Activated T-cell treated with anti-CD3 and anti-CD28 coated beads, Interleukin-2, amount 50 U/mL, for 48 hours (primary cell): ENCODE measurements around the gene TMEM204.
A peak's percentile ranks its signal among the peaks of the same experiment; 100 is the strongest.

Source experiments
- DNase-seq, 2 experiments: peaks; one replicate each; pipeline ENCODE4 v3.0.0-alpha.2; 2020

Gene TMEM204

DNA sequence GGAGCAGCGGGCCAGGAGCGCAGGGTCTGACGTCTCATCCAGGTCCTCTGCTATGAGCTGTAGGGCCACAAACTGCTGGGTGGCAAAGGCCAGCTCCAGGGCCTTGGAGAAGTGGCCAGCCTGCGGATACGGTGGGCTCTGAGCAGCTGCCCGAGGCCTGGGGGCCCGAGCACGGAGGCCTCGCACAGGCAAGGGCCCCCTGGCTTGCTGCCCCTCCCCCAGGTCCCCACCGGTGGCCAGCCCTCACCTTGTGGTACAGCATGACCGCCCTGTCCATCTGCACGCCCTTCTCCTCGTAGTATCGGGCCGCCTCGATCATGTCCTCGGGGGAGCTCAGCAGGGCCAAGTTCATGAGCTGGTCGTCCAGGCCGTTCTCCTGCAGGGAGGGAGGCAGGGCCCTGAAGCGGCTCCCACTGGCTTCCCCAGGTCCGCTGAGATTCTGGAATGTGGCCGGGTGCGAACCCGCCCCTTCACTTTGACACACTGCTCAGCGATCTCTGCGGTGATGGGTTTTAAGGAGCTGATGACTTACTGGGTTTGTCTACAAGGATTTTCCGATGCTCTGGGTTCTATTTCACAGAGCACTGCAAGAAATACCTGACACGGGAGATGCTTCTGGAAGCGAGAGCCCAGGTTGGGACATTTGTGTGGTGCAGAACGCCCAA, 9.8 kb upstream of the TMEM204 start:
- no peak for DNase-seq

DNA sequence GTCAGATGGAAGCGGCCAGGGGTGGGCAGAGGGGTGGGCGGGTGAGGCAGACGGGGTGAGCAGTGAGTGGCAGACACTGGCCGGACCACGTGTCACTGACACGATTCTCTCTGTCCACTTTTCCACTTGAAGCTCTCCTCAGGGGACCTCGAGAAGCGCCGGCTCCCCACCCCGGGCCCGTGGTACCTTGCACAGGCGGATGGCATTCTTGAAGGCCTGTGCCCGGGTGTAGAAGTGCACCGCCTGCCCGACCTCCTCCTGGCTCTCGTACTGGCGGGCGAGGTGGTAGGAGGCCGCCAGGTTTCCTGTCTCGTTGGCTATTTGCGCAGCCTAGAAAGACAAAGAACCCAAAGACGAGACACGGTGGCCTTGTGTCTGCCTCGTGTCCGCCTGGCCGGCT, 9.1 kb upstream of the TMEM204 start:
- DNase-seq = no peak

DNA sequence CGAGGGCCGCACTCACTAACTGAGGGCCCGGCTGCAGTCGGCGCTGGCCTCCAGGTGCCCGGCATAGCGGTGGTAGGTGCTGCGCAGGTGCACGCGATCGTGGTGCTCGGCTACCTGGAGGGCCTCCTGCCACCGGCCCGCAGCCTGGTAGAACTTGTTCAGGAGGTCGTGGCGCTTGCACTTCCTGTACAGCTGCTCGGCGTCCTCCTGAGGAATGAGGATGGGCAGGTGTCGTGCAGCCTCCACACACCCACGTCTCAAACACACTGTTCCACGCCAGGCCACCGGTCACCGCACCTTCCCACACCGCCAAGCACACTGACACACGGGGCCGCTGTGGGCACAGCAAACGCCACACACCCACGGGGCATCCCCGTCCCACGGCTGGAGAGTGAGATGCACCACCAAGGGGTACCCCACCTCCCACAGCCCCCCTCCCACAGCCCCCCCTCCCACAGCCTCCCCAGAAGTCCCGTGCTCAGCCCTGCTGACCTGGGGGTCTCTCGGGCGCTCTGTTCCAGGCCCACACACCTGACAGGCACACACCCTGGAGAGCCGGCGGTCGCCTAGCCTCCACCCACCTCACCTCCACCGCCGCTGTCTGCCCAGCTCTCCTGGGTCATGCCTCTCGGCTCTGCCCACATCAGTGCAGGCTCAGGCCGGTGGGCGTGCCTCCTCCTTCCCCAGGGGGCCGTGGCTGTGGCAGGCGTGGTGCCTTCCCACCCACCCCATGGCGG, 7.4 kb upstream of the TMEM204 start:
- peak in 1 of 2 experiments; percentile 48 for DNase-seq

DNA sequence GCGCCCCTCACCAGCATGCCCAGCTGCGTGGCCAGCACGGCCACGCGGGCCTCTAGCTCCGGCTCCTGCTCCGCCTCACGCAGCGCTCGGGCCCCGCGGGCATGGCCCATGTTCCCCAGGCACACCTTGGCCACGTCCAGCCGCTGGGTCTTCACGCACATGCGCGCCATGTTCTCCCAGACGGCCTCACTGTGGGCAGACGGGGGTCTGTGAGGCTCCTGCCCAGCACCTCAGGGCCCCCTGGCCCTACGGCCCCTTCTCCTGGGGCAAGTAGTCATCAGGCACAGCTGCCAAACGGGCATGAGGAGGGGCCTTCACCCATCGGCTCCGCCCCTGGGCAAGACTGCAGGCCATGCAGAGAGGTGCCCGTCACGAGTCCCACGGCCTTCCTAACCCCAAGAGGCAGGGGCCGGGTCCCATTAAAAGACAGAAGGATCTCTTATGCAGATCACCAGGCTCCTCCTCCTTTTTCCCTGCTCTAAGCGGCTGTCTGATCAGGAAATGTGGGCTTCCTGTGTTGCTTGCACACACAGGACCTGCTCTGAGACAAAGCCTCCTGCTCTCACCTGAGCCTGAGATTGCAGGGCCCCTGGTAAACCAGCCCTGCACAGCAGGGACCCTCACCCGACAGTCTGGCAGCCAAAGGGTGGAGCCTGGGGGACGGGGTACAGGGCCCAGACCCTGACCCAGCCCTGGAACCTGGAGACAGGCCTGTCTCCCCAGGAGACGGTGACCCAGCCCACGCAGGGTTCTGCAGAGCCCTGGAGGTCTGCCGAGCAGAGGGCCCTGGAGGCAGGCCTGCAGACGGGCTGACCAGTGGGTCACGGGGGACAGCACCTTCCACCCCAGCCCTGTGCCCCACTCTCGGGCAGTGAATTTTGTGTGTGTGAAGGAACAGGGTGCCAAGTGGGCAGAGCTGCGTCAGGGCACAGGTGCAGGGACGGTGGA, 6.6 kb upstream of the TMEM204 start:
- DNase-seq = peak in 1 of 2 experiments; percentile 56

DNA sequence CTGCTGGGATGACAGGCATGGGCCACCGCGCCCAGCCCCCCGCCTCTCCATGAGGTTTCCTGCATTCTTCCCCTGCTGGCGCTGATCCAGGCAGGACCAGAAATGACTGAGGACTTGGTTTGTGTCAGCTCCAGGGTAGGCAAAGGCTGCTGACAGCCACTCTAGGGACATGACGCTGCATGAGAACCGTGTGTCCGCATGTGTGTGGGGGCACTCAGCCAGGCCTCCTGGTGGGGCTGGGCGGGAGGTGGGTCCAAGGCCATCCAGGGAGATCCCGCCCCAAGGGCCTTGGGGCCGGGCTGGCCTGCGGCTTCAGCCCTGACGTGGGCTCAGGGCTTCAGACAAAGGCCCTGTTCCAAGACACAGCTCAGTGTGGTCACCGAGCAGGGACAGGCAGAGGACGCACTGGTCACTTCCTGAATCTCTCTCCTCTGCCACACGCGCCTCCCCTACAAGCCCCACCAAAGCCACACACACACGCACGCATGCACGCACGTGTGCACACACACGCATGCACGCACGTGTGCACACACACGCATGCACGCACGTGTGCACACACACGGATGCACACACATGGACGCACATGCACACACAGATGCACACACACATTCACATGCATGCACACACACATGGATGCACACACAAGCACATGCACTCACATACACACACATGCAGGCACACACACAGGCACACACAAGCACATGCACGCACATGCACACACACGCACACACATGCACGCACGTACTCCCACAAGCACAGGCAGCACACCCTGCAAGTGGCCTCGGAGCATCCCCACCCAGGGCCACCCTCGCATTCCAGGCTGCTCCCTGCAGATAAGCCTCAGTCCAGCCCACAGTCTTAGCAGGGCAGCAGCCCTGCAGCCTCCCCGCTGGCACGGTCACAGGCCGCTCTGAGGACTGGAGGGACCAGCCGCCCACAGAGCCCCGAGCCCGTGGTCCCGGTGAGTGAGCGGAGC, 5.3 kb upstream of the TMEM204 start:
- DNase-seq = no peak

DNA sequence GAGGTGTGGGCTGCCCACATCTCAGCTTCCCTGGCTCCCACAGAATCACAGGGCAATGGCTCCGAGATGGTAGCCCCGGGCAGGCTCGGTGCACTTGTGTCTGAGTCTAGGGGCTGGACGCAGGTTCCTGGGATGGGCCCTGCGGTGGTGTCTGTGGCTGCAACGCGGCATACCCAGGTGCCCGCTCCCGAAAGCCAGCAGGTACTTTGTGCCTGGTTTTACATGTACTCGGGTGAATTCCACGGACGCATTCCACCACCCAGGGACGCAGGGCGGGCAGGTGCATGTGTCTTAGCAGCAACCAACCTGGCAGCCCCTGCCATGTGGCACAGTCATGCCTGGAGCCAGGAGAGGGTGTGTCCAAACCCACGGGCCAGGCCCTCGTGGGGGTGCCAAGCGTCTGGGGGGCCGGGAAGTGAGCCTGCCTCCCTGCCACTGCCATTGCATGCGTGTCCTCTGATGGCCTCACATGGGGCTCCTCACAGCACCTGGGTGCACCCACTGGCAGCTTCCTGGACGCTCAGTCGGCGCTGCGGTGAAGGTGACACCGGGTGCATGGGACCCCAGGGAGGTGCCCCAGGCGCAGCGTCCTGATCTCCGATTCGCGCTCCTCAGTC, 4.4 kb upstream of the TMEM204 start:
- DNase-seq = no peak

DNA sequence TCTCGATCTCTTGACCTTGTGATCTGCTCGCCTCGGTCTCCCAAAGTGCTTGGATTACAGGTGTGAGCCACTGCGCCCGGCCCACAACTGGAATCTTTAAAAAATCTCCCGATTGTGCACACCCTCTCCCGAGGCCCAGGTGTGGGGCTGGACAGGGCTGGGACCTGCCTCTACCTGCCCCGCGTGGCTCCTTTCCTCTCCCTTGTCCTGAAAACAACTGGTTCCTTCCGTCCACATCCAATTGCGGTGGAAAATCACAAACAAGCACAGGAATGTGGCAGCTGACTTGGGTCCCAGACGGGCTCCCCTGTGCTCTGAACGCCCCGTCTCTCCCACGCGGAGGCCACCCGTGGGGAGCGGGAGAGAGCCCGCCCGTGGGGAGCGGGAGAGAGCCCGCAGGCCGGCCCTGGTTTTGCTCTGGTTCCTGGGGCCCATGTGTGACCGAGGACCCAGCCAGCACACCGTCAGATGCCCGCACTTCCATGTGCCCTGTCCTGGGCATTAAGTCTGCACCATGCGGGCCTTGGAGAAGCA, 3.0 kb upstream of the TMEM204 start:
- no peak for DNase-seq

DNA sequence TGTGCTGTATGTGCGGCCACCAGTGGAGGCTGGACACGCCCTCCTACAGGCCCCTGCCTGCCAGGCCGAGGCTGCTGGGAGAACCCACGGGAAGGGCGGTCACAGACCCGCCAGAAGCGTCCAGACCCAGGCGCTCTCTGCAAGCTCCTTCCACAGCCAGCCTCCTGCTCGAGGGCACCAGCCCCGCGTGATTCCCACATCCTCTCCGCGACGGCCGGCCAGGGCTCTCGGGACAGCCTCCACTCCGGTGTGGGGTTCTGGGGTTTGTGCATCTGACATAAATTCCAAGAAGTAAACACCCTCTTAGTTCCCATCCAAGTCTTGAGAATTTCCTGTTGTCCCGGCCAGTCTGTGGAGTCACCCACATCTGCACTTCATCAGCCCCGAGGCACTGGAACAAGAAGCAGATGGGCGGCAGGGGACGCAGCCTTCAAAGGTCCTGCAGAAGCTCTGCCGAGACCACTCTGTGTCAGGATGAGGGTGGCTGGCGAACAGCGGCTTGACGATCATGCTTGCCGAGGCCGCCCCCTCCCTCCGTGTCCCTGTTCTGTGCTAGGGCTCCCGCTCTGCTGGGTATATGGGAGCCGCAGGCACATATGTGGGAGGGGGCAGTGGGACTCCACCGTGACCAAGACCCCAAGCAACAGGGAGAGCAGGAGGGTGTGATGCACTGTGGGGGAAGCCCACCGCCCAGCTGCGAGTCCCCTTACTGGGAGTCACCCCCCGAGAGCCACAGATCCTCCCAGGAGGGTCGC, 2.4 kb upstream of the TMEM204 start:
- DNase-seq = no peak

DNA sequence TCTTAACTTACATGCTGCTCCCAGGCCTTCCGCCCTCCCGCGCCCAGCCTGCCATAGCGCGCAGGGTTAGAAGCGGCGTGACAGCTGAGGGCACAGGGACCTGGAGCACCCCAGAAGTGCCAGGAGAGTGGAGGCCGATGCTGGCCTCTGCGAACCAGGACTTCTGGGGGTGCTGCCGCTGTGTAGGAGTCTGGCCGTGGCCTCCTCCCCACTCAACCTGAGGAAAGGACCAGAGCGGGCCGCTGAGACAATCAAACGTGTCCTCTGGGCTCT, 1.9 kb upstream of the TMEM204 start:
- no peak for DNase-seq

DNA sequence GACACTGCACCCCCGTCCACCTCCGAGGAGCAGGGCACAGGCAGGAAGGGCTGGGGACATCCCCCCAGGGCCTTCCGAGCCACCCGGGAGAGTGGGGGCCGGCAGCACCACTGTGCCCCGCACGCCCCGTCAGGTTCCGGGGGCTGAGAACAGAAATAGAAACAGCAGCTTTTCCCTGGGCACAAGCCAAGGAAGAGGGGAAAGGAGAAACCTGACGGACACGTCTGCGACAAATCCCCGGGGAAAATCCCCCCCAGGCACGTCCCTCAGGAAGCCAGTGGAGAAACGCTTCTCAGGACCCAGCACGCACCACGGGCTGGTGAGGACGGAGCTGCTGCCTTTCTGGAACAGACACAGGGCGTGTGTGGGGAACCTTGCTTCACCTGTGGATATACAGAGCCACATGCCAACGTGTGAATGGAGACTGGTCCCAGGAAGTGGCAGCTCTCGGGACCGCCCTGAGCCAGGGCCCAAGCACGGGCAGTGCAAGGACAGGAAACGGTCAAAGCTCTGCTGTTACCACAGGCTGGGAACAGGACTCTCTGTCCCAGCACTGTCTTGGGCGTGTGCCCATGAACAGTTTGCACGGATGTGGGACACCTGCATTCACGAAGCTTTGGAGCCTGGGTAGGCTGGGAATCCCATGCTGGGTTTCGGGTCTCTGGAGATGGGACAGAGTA, 1.2 kb upstream of the TMEM204 start:
- no peak for DNase-seq

DNA sequence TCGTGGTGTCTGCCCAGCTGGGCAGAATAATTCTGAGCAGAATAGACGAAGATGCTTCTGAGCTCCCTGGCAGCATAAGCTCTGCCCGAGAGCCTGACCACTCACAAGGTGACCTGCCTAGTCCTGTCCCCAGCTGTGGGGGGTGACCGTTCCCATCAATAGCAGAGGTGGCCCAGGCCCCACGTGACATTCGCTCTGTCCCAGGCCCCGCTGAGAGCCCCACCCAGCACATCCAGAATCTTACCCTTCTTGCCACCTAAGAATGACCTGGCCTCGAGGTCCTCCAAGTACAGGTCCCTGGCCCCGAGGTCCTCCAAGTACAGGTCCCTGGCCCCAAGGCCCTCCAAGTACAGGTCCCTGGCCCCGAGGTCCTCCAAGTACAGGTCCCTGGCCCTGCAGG, 695 bp upstream of the TMEM204 start:
- no peak for DNase-seq

DNA sequence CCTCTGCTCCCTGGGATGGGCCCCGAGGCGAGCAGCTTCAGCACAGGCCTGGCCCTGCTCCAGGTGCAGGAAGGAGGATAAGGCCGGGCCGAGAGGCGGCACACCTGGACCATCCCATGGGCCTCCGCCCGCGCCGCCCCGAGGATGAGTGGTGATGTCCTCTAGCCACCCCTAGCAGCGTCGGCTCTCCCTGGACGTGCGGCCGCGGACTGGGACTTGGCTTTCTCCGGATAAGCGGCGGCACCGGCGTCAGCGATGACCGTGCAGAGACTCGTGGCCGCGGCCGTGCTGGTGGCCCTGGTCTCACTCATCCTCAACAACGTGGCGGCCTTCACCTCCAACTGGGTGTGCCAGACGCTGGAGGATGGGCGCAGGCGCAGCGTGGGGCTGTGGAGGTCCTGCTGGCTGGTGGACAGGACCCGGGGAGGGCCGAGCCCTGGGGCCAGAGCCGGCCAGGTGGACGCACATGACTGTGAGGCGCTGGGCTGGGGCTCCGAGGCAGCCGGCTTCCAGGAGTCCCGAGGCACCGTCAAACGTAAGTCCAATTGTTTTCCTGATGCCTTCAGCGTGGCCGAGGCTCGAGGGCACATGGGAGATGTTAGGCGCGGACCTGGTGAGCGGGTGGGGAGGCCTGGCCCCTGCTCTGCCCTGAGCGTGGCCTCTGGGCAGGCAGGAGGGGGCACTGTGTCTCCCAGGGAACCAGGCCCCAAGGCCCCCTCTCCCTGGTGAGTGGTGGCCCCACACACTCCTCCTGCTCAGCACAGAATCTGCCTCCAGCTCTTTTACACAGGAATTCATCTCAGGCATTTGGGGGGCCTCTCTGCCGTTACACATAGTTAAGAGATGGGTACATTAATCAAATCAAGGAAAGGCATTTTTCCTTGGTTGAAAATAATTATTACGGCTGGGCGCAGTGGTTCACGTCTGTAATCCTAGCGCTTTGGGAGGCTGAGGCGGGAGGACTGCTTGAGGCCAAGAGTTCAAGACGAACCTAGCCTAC, 855 bp downstream of the TMEM204 start:
- peak; percentile 60 to 67 for DNase-seq

DNA sequence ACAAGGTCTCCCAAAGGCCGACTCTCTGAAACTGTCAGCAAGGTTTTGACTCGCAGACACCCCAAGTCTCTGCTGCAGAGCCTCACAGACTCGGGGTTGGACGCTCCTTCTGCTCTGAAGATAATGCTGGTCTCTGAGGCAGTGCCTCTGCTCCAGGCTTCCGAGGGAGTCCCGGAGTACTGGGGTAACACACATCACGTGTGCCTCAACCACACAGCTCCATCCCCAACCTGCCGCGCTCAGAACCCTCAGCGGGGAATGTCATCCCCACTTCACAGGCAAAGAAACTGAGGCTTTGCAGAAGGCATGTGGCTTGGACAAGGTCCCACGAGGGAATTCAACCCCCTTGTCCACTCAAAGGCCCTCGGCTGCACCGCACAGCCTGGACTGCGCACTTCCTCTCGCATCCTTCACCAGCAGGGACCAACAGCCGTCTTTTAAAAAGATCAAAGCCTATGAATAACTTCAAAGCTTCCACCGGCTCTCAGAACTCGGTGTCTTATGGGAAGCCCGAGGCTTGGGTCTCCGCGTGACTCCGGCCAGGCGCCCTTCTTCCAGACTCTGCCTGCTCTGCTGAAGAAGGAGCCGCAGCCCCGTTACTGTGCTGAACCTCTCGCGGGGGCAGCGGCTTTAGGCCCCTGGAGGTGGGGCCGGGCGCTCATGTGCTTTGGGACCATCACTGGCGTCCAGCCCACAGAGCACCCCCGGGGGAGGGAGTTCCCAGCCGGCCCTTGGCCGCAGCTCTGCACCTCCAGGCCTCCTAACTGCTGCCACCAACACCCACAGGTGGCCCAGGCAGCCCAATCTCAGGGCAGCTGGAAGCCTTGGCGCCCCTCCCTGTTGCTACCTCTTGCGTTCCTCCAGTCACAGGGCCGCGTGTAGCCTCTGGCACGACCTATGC, 2.2 kb downstream of the TMEM204 start:
- peak; percentile 65 to 67 for DNase-seq

DNA sequence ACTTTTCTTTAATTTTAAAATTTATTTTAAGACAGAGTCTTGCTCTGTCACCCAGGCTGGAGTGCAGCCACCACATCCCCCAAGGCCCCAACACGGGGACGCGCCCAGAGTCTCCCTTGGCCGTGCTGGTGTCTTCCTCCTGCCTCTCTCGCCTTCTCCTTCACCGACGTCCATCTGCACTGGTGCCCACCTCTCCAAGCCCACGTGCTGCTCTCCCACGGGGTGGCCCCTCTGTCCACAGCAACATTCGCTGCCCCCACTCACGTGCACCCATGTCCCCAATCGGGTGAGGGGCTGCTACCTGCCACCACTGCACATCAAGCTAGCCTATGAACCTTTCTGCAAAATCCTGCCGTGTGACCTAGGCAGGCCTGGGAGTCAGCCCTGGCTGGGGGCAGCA, 3.1 kb downstream of the TMEM204 start:
- no peak for DNase-seq

DNA sequence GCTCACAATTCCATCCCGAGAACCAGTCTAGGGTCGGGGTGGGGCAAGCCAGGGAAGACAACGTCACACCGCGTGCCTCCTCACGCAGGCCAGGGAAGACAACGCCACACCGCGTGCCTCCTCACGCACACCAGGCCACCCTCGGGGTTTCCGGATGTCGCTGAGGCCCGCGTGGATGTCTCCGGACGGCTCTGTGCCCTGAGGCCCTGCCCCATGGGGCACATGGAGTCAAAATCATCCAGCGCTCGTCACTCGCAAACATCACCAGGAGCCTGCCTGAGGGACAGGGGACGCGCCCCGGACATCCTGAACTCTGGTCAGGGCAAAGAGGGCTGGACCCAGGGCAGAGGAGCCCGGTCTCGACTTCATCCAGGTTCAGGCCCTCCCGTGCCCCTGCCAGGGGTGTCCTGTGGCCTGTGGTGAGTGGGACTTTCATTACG, 3.7 kb downstream of the TMEM204 start:
- DNase-seq = no peak

DNA sequence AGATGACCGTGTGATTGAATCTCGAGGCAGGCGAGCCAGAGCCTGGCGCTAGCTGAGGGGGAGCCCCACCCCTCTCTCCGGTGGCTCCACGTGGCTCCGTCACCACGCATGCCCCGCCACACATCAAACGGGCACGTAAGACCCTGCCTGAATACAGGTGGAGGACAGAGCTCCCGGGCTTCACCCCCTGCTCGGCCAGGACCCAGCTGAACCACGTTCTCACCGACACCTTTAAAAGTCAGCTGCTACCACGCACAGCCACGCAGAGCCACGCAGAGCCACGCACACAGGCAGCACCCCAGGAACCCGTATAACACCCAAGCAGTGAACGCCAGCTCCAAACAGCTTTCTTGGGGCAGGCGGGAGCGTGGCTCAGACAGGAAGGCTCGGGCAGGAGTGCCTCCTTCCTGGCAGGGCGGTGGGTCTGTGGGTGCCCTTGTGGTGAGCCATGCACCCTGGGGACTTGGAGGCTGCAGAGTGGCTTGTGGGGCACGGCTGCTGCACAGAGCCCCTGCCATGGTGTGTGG, 4.4 kb downstream of the TMEM204 start:
- DNase-seq = peak; percentile 58 to 62

DNA sequence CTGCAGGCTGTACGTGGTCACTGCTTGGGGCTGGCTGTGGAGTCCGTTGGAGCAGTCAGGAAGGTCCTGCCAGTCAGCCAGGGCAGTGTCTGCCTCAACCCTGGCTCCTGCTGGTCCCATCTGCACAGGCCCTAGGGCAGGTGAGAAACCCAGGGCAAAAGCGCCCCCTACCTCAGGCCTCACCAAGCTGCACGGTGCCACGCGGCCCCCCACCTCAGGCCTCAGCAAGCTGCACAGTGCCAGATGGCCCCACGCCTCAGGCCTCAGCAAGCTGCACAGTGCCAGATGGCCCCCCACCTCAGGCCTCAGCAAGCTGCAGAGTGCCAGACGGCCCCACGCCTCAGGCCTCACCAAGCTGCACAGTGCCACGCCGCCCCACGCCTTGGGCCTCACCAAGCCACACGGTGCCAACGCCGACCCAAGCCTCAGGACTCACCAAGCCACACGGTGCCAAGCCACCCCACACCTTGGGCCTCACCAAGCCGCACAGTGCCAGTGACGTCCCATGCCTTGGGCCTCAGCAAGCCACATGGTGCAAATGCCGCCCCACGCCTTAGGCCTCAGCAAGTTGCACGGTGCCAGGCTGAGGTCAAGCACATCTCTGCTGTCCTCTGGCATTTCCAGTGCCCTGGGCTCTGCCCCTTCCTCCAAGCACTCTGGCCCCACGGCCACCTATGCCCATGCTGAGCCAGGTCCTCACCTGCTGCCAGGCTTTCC, 5.5 kb downstream of the TMEM204 start:
- DNase-seq = peak; percentile 51 to 60
